H9 (cell line): ENCODE results near the gene NEK7. TPM values are rescaled to one million over a fixed set of nuclear protein-coding genes. Genes with fewer than 3 reads are reported as not detected.

Source experiments
- DNase-seq: peaks from one replicate; pipeline ENCODE4 v3.0.0-alpha.2; 2017
- H2AFZ ChIP-seq: one replicate; pipeline ENCODE4 v1.6.1; 2013; ENCODE audit warnings: mild to moderate bottlenecking, low read length, control low read depth, moderate library complexity
- H2AK5ac ChIP-seq: 2 replicates; pipeline ENCODE4 v1.6.1; 2013; ENCODE audit warnings: low read length, control low read depth, mixed read lengths; ENCODE audit not compliant: insufficient read length
- H2BK120ac ChIP-seq: one replicate; pipeline ENCODE4 v1.6.1; 2013; ENCODE audit warnings: low read depth, mild to moderate bottlenecking, low read length, control low read depth, inconsistent platforms; ENCODE audit not compliant: poor library complexity, severe bottlenecking
- H2BK12ac ChIP-seq: 2 replicates; pipeline ENCODE4 v1.6.1; 2013; ENCODE audit warnings: low read length, control low read depth, mixed read lengths, low read depth; ENCODE audit not compliant: insufficient read length
- H2BK15ac ChIP-seq: 2 replicates; pipeline ENCODE4 v1.6.1; 2013; ENCODE audit warnings: low read depth, low read length, control low read depth
- H2BK20ac ChIP-seq: one replicate; pipeline ENCODE4 v1.6.1; 2013; ENCODE audit warnings: low read depth, mild to moderate bottlenecking, low read length, control low read depth, inconsistent platforms; ENCODE audit not compliant: poor library complexity, severe bottlenecking
- H2BK5ac ChIP-seq: 2 replicates; pipeline ENCODE4 v1.6.1; 2013; ENCODE audit warnings: low read length, control low read depth, mixed read lengths; ENCODE audit not compliant: insufficient read length
- H3K14ac ChIP-seq: 2 replicates; pipeline ENCODE4 v1.6.1; 2013; ENCODE audit warnings: low read length, control low read depth; ENCODE audit not compliant: insufficient read depth
- H3K18ac ChIP-seq: 2 replicates; pipeline ENCODE4 v1.6.1; 2013; ENCODE audit warnings: low read depth, mild to moderate bottlenecking, mixed read lengths, low read length, control low read depth; ENCODE audit not compliant: insufficient read length
- H3K23ac ChIP-seq: 2 replicates; pipeline ENCODE4 v1.6.1; 2013; ENCODE audit warnings: low read length, control low read depth, mixed read lengths, low read depth; ENCODE audit not compliant: insufficient read length
- H3K23me2 ChIP-seq: 2 replicates; pipeline ENCODE4 v1.6.1; 2013; ENCODE audit warnings: low read depth, mild to moderate bottlenecking, mixed read lengths, low read length, control low read depth; ENCODE audit not compliant: insufficient read length, poor library complexity, severe bottlenecking
- H3K27ac ChIP-seq: 2 replicates; pipeline ENCODE4 v1.5.1; 2013; ENCODE audit warnings: low read length, control low read depth, mixed read lengths, low read depth; ENCODE audit not compliant: insufficient read length
- H3K27me3 ChIP-seq: 2 replicates; pipeline ENCODE4 v1.6.1; 2013; ENCODE audit warnings: low read length, control low read depth, inconsistent platforms; ENCODE audit not compliant: insufficient read depth
- H3K4ac ChIP-seq: 2 replicates; pipeline ENCODE4 v1.6.1; 2013; ENCODE audit warnings: low read depth, mild to moderate bottlenecking, control low read depth, inconsistent platforms, low read length, moderate library complexity
- H3K4me1 ChIP-seq: 2 replicates; pipeline ENCODE4 v1.6.1; 2013; ENCODE audit warnings: low read length, control low read depth, inconsistent platforms; ENCODE audit not compliant: insufficient read depth
- H3K4me2 ChIP-seq: 2 replicates; pipeline ENCODE4 v1.6.1; 2013; ENCODE audit warnings: low read length, control low read depth, mixed read lengths; ENCODE audit not compliant: insufficient read length, insufficient read depth
- H3K56ac ChIP-seq: 2 replicates; pipeline ENCODE4 v1.6.1; 2013; ENCODE audit warnings: low read depth, mild to moderate bottlenecking, mixed read lengths, low read length, control low read depth; ENCODE audit not compliant: insufficient read length
- H3K79me1 ChIP-seq: 2 replicates; pipeline ENCODE4 v1.6.1; 2013; ENCODE audit warnings: low read depth, mild to moderate bottlenecking, moderate library complexity, low read length, control low read depth, inconsistent platforms; ENCODE audit not compliant: insufficient read depth, poor library complexity, severe bottlenecking
- H3K79me2 ChIP-seq: 2 replicates; pipeline ENCODE4 v1.6.1; 2013; ENCODE audit warnings: low read length, control low read depth, inconsistent platforms; ENCODE audit not compliant: insufficient read depth
- H3K9ac ChIP-seq: 2 replicates; pipeline ENCODE4 v1.6.1; 2013; ENCODE audit warnings: low read length, control low read depth, mixed read lengths; ENCODE audit not compliant: insufficient read length; ENCODE audit errors: extremely low read depth
- H3K9me3 ChIP-seq: one replicate; pipeline ENCODE4 v1.6.1; 2013; ENCODE audit warnings: low read depth, low read length, inconsistent platforms; ENCODE audit not compliant: control insufficient read depth
- H3T11ph ChIP-seq: one replicate; pipeline ENCODE4 v1.6.1; 2013; ENCODE audit warnings: mild to moderate bottlenecking, low read length, control low read depth, inconsistent platforms
- H4K20me1 ChIP-seq: one replicate; pipeline ENCODE4 v1.6.1; 2013; ENCODE audit not compliant: control insufficient read depth, insufficient read length, insufficient read depth
- H4K5ac ChIP-seq: 2 replicates; pipeline ENCODE4 v1.6.1; 2013; ENCODE audit warnings: low read depth, mild to moderate bottlenecking, mixed read lengths, low read length, control low read depth; ENCODE audit not compliant: insufficient read length
- H4K8ac ChIP-seq: replicated peaks from 2 replicates; pipeline ENCODE4 v1.6.1; 2013; ENCODE audit warnings: low read length, control low read depth, mixed read lengths, low read depth; ENCODE audit not compliant: insufficient read length
- H4K91ac ChIP-seq: 2 replicates; pipeline ENCODE4 v1.6.1; 2013; ENCODE audit warnings: low read depth, mild to moderate bottlenecking, moderate library complexity, mixed read lengths, low read length, control low read depth; ENCODE audit not compliant: insufficient read length
- H3K27ac Mint-ChIP-seq, 3 experiments: 2 replicates in 2 of 3; 3 replicates in 1 of 3; pipeline ENCODE4 v1.8.0; 2020 to 2021; ENCODE audit warnings: mixed read lengths in 3 of 3, mild to moderate bottlenecking in 1 of 3, moderate library complexity in 1 of 3
- H3K27me3 Mint-ChIP-seq: 2 replicates; pipeline ENCODE4 v1.8.0; 2021; ENCODE audit warnings: low read depth, mild to moderate bottlenecking, moderate library complexity, mixed read lengths
- H3K36me3 Mint-ChIP-seq, 3 experiments: 2 replicates in 2 of 3; 3 replicates in 1 of 3; pipeline ENCODE4 v1.8.0; 2020 to 2021; ENCODE audit warnings: low read depth in 3 of 3, mixed read lengths in 3 of 3; ENCODE audit not compliant: insufficient read depth in 1 of 3
- H3K4me1 Mint-ChIP-seq, 2 experiments: 2 replicates each; pipeline ENCODE4 v1.8.0; 2020; ENCODE audit warnings: mixed read lengths in 2 of 2
- H3K4me3 Mint-ChIP-seq, 2 experiments: 2 replicates in 1 of 2; 3 replicates in 1 of 2; pipeline ENCODE4 v1.8.0; 2020 to 2021; ENCODE audit warnings: mild to moderate bottlenecking in 2 of 2, mixed read lengths in 2 of 2, moderate library complexity in 1 of 2
- H3K9me3 Mint-ChIP-seq, 2 experiments: 2 replicates in 1 of 2; 3 replicates in 1 of 2; pipeline ENCODE4 v1.8.0; 2020; ENCODE audit warnings: mild to moderate bottlenecking in 2 of 2, mixed read lengths in 2 of 2, moderate library complexity in 1 of 2
- CTCF ChIP-seq: fragments of 200-600 bp; sonication (generic); conservative IDR thresholded peaks from 3 replicates; pipeline ENCODE4 v1.8.0; 2021; ENCODE audit warnings: antibody characterized with exemption, mild to moderate bottlenecking
- WGBS: extraction: QIAGEN DNeasy Blood & Tissue Kit; methylation state at CpG from one replicate; pipeline ENCODE4 v1.1.7; 2013; ENCODE audit warnings: missing lambda C conversion rate, low lambda C conversion rate, mixed read lengths; ENCODE audit not compliant: insufficient read length; ENCODE audit errors: extremely low coverage; 5-methylcytosine and 5-hydroxymethylcytosine counted together
- total RNA-seq: library from RNA; stranded (reverse); gene quantifications from 2 replicates; pipeline ENCODE4 v1.2.1, GENCODE V29; 2021

Gene NEK7
- total RNA-seq, 1 experiment from 2014 or later = 9.6 TPM

- Mint-ChIP-seq H3K4me3 (no peak overlapping the region), H3K4me1 (no peaks in the 10 kb centered on the region), H3K36me3 (no peaks in the 10 kb centered on the region), H3K27ac (no peak overlapping the region), H3K9me3 (no peaks in the 10 kb centered on the region), H3K27me3 (no peaks in the 10 kb centered on the region)
- Histone ChIP-seq H2AFZ (no peak overlapping the region), H3K23me2 (no peaks in the 10 kb centered on the region), H4K8ac (no peak overlapping the region), H4K20me1 (no peaks in the 10 kb centered on the region), H3T11ph (no peak overlapping the region), H2AK5ac (no peak overlapping the region), H2BK20ac (no peak overlapping the region), H3K27ac (no peak overlapping the region), H3K56ac (no peak overlapping the region), H2BK15ac (no peak overlapping the region), H3K27me3 (no peaks in the 10 kb centered on the region), H4K5ac (no peak overlapping the region), H3K14ac (no peak overlapping the region), H3K23ac (no peak overlapping the region), H3K9me3 (no peaks in the 10 kb centered on the region), H3K4me1 (no peaks in the 10 kb centered on the region; the same call in 1 of the 2 replicates), H3K4ac (no peak overlapping the region), H3K9ac (no peak overlapping the region), H2BK120ac (no peak overlapping the region), H3K4me2 (no peak overlapping the region), H2BK5ac (no peak overlapping the region), H3K79me2 (no peaks in the 10 kb centered on the region), H4K91ac (no peak overlapping the region), H3K18ac (no peak overlapping the region), H3K79me1 (no peaks in the 10 kb centered on the region), H2BK12ac (no peak overlapping the region)
- no peak for DNase-seq
- TF ChIP-seq CTCF = no peak
- WGBS = no CpG with 5 or more reads among the region's 1 CpG
Measured at GRCh38 chr1:198269646-198269940, 112.8 kb downstream of the NEK7 start.
